ENCODE results near the gene NEUROG2. TPM values are rescaled to one million over a fixed set of nuclear protein-coding genes. Genes with fewer than 3 reads are reported as not detected.

The NEUROG2 gene
- total RNA-seq, 1 donor from 2014 or later: not detected

DNA sequence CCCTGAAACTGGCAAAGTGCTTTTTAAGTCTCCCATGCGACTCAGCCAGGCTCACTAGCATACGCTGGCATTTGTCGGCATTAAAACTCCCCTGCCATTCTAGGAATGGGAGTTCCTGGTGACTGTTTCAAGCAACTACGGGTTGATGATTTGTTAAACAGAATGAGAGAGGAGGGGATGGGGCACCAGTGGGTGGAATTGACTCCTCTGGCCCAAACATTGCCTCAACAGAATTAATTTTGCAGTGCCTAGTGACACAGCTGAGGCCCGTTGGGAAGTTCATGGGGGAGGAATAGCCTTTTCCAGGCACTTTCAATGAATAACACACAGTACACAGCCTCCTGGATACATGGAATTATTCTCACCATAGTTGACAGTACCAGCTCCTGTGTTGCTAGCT, 30.1 kb downstream of the NEUROG2 start:
- TF ChIP-seq, protein P1, sequence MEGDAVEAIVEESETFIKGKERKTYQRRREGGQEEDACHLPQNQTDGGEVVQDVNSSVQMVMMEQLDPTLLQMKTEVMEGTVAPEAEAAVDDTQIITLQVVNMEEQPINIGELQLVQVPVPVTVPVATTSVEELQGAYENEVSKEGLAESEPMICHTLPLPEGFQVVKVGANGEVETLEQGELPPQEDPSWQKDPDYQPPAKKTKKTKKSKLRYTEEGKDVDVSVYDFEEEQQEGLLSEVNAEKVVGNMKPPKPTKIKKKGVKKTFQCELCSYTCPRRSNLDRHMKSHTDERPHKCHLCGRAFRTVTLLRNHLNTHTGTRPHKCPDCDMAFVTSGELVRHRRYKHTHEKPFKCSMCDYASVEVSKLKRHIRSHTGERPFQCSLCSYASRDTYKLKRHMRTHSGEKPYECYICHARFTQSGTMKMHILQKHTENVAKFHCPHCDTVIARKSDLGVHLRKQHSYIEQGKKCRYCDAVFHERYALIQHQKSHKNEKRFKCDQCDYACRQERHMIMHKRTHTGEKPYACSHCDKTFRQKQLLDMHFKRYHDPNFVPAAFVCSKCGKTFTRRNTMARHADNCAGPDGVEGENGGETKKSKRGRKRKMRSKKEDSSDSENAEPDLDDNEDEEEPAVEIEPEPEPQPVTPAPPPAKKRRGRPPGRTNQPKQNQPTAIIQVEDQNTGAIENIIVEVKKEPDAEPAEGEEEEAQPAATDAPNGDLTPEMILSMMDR (IDR thresholded peaks at IDR 0.05): no peak
- Mint-ChIP-seq H3K27me3 (ENCODE audit: unreplicated experiment) (peaks cover 8% of the 10 kb centered on the region), H3K9me3 (ENCODE audit: unreplicated experiment) (peaks cover 10% of the 10 kb centered on the region), H3K27ac (ENCODE audit: unreplicated experiment) (no peak overlapping the region), H3K4me3 (ENCODE audit: unreplicated experiment) (no peak overlapping the region), H3K4me1 (ENCODE audit: unreplicated experiment) (no peaks in the 10 kb centered on the region), H3K36me3 (ENCODE audit: unreplicated experiment) (no peaks in the 10 kb centered on the region)
- DNase-seq (ENCODE audit: extremely low spot score, unreplicated experiment): no peak

DNA sequence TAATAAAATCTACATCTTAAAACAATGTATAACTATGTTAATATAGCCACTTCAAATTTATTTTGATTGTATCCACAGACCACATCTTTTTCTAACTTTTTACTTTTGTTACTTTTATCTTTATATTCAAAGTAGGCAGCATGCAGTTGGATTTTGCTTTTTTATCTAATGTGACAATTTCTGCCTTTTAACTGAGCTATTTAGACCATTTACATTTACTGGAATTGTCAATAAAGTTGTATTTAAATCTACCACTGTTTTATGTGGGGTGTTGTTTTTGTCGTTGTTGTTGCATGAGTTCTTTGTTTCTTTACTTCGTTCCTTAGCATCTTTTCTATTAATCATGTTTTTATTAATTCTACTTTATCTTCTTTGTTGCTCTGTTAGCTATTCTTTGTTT, 42.0 kb downstream of the NEUROG2 start:
- TF ChIP-seq, protein P1 (IDR thresholded peaks at IDR 0.05): no peak
- no peak overlapping the region for H3K27ac Mint-ChIP-seq (ENCODE audit: unreplicated experiment)
- H3K36me3 Mint-ChIP-seq (ENCODE audit: unreplicated experiment): no peaks in the 10 kb centered on the region
- no peaks in the 10 kb centered on the region for H3K9me3 Mint-ChIP-seq (ENCODE audit: unreplicated experiment)
- no peak overlapping the region for H3K4me3 Mint-ChIP-seq (ENCODE audit: unreplicated experiment)
- peaks cover 4% of the 10 kb centered on the region for H3K27me3 Mint-ChIP-seq (ENCODE audit: unreplicated experiment)
- DNase-seq (ENCODE audit: extremely low spot score, unreplicated experiment): no peak
- H3K4me1 Mint-ChIP-seq (ENCODE audit: unreplicated experiment): no peaks in the 10 kb centered on the region

DNA sequence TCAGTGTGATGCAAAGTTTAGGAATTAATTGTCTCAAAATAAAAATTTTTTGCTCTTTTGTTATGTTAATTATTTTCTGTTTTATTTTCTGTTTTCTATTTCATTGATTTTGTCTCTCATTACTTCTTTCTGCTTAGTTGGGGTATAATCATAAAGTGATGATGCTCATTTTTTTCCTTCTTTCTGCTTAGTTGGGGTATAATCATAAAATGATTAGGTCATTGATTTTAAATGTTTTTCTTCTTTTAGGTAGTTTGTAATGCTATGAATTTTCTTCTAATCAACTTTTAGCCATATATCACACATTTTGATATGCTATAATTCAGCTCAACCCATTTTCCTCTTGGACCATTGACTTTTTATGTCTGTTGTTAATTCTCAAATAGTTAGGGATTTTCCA, 43.7 kb downstream of the NEUROG2 start:
- TF ChIP-seq, protein P1 (IDR thresholded peaks at IDR 0.05): no peak
- H3K9me3 Mint-ChIP-seq (ENCODE audit: unreplicated experiment): no peaks in the 10 kb centered on the region
- no peaks in the 10 kb centered on the region for H3K36me3 Mint-ChIP-seq (ENCODE audit: unreplicated experiment)
- H3K27ac Mint-ChIP-seq (ENCODE audit: unreplicated experiment): no peak overlapping the region
- no peak overlapping the region for H3K4me3 Mint-ChIP-seq (ENCODE audit: unreplicated experiment)
- no peaks in the 10 kb centered on the region for H3K4me1 Mint-ChIP-seq (ENCODE audit: unreplicated experiment)
- H3K27me3 Mint-ChIP-seq (ENCODE audit: unreplicated experiment): peaks cover 4% of the 10 kb centered on the region
- DNase-seq (ENCODE audit: extremely low spot score, unreplicated experiment): no peak

Other genes with a start within 250 kb of the NEUROG2 start
- 3.5 and 4.0 TPM in 2 replicates for gene TIFA, start 230.3 kb downstream of the NEUROG2 start, total RNA-seq
- gene ALPK1, start 218.8 kb downstream of the NEUROG2 start, total RNA-seq: 8.3 and 9.1 TPM in 2 replicates
- gene ZGRF1, start 120.7 kb upstream of the NEUROG2 start, total RNA-seq: 5.6 and 6.8 TPM in 2 replicates
- gene LARP7, start 121.0 kb upstream of the NEUROG2 start, total RNA-seq: 33.1 and 43.3 TPM in 2 replicates

Data from osteocyte (in vitro differentiated cells).